ENCODE data around the gene COL15A1.

Gene COL15A1

DNA sequence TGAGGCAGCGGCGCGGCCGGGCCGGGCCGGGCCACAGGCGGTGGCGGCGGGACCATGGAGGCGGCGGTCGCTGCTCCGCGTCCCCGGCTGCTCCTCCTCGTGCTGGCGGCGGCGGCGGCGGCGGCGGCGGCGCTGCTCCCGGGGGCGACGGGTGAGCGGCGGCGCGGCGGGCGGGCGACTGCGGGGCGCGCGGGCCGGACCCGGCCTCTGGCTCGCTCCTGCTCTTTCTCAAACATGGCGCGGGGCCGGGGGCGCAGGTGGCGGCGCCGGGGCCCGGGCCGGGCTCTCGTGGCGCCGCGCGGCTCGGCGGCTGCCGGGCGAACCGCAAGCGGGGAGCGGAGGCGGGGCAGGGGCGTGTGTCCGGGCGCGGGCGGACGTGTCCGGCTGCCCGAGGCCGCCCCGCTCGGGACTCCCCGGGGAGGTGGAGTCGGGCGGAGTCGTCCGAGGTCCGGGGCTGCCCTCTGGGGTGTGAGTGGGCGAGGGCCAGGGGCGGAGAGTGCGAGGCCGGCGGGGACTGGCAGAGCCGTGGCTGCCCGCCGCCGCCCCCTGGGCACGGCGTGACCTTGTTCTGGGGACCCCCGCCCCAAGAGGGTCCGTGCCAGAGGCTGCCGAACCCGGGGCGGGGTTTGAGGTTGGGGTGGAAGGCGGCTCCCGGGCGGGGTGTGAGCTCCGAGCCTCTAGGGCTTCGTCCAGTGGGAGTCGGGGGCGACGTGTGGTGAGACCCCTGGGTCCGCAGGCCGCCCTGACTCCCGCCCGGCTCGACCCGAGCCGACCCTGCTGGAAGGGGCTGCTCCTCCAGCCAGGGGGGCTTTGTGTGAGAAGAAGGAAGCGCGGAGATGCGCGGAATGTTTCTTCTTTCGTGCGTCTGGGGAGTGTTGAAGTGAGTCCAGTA, 161.7 kb downstream of the COL15A1 start:
- peak in 1 of 2 experiments; percentile 45 for DNase-seq (ENCODE audit: low read depth in 1 of 2, low spot score in 1 of 2)
- TF ChIP-seq SPI1 (IDR thresholded peaks at IDR 0.05; ENCODE audit: borderline replicate concordance, low read depth) (no peak), POLR2AphosphoS5 (IDR thresholded peaks at IDR 0.05; ENCODE audit: low read depth) (no peak), GABPA (IDR thresholded peaks at IDR 0.05; ENCODE audit: low read depth) (no peak)
- TF ChIP-seq, protein P1, sequence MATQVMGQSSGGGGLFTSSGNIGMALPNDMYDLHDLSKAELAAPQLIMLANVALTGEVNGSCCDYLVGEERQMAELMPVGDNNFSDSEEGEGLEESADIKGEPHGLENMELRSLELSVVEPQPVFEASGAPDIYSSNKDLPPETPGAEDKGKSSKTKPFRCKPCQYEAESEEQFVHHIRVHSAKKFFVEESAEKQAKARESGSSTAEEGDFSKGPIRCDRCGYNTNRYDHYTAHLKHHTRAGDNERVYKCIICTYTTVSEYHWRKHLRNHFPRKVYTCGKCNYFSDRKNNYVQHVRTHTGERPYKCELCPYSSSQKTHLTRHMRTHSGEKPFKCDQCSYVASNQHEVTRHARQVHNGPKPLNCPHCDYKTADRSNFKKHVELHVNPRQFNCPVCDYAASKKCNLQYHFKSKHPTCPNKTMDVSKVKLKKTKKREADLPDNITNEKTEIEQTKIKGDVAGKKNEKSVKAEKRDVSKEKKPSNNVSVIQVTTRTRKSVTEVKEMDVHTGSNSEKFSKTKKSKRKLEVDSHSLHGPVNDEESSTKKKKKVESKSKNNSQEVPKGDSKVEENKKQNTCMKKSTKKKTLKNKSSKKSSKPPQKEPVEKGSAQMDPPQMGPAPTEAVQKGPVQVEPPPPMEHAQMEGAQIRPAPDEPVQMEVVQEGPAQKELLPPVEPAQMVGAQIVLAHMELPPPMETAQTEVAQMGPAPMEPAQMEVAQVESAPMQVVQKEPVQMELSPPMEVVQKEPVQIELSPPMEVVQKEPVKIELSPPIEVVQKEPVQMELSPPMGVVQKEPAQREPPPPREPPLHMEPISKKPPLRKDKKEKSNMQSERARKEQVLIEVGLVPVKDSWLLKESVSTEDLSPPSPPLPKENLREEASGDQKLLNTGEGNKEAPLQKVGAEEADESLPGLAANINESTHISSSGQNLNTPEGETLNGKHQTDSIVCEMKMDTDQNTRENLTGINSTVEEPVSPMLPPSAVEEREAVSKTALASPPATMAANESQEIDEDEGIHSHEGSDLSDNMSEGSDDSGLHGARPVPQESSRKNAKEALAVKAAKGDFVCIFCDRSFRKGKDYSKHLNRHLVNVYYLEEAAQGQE (IDR thresholded peaks at IDR 0.05; ENCODE audit: insufficient replicate concordance, low read depth): no peak
- TF ChIP-seq, protein P2, sequence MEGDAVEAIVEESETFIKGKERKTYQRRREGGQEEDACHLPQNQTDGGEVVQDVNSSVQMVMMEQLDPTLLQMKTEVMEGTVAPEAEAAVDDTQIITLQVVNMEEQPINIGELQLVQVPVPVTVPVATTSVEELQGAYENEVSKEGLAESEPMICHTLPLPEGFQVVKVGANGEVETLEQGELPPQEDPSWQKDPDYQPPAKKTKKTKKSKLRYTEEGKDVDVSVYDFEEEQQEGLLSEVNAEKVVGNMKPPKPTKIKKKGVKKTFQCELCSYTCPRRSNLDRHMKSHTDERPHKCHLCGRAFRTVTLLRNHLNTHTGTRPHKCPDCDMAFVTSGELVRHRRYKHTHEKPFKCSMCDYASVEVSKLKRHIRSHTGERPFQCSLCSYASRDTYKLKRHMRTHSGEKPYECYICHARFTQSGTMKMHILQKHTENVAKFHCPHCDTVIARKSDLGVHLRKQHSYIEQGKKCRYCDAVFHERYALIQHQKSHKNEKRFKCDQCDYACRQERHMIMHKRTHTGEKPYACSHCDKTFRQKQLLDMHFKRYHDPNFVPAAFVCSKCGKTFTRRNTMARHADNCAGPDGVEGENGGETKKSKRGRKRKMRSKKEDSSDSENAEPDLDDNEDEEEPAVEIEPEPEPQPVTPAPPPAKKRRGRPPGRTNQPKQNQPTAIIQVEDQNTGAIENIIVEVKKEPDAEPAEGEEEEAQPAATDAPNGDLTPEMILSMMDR (IDR thresholded peaks at IDR 0.05; ENCODE audit: insufficient read depth, low read length): no peak
- Histone ChIP-seq H3K4me3 (replicated peaks; ENCODE audit: insufficient read depth, low read length) (peak overlapping the region; percentile 79), H3K27ac (replicated peaks) (peak overlapping the region; percentile 87), H3K27me3 (ENCODE audit: insufficient read depth, poor library complexity, severe bottlenecking) (no peaks in the 10 kb centered on the region)

DNA sequence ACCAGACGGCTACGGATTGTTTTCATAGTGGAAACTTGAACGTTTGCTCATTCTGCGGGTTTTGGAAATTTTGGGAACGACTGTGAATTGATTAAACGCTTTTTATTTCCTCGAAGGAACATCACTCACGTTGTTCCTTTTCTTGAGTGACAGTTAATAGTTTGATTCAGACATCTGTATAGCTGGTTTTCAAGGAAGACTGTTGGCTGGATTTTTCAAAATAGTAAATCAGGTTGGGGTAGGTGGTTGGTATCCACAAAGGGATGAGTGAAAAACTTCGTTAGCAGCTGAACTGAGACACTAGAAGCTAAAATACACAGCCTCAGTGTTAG, 162.3 kb downstream of the COL15A1 start:
- TF ChIP-seq, protein P2 (IDR thresholded peaks at IDR 0.05; ENCODE audit: insufficient read depth, low read length): no peak
- TF ChIP-seq GABPA (IDR thresholded peaks at IDR 0.05; ENCODE audit: low read depth) (no peak), POLR2AphosphoS5 (IDR thresholded peaks at IDR 0.05; ENCODE audit: low read depth) (no peak), SPI1 (IDR thresholded peaks at IDR 0.05; ENCODE audit: borderline replicate concordance, low read depth) (no peak)
- TF ChIP-seq, protein P1 (IDR thresholded peaks at IDR 0.05; ENCODE audit: insufficient replicate concordance, low read depth): no peak
- Histone ChIP-seq H3K4me3 (replicated peaks; ENCODE audit: insufficient read depth, low read length) (peak overlapping the region; percentile 79), H3K27me3 (ENCODE audit: insufficient read depth, poor library complexity, severe bottlenecking) (no peaks in the 10 kb centered on the region), H3K27ac (replicated peaks) (peak overlapping the region; percentile 87)
- no peak for DNase-seq (ENCODE audit: low read depth in 1 of 2, low spot score in 1 of 2)

DNA sequence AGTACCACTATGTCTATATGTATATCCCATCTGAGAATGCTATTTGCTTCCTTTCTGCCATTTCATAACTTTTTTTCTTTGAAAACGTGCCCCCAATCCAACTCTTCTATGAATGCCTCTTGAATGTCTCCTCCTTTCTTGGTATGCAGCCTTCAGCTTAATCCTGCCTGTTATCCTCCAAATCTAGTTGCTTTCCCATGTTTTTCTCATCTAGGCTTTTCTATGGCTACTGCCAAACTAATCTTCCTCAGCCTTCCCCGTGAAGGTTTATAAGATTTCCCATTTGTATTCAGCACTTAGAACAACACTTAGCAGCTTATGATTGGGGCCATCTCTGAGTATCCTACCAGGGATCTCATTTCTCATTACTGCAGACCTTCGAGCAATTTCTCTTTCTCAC, 163.7 kb downstream of the COL15A1 start:
- DNase-seq (ENCODE audit: low read depth in 1 of 2, low spot score in 1 of 2): no peak
- Histone ChIP-seq H3K27me3 (ENCODE audit: insufficient read depth, poor library complexity, severe bottlenecking) (no peaks in the 10 kb centered on the region), H3K4me3 (replicated peaks; ENCODE audit: insufficient read depth, low read length) (peak overlapping the region; percentile 79), H3K27ac (replicated peaks) (peak overlapping the region; percentile 87)
- TF ChIP-seq SPI1 (IDR thresholded peaks at IDR 0.05; ENCODE audit: borderline replicate concordance, low read depth) (no peak), GABPA (IDR thresholded peaks at IDR 0.05; ENCODE audit: low read depth) (no peak), POLR2AphosphoS5 (IDR thresholded peaks at IDR 0.05; ENCODE audit: low read depth) (no peak)
- TF ChIP-seq, protein P2 (IDR thresholded peaks at IDR 0.05; ENCODE audit: insufficient read depth, low read length): no peak
- TF ChIP-seq, protein P1 (IDR thresholded peaks at IDR 0.05; ENCODE audit: insufficient replicate concordance, low read depth): no peak
